GM18517 (cell line): ENCODE measurements around the gene CABP1.
"Not testable (repeated sequence)": the region's sequence is repeated elsewhere in the genome, so short reads cannot be mapped to it uniquely, and the experiment has no call there.

Source experiments
- ATAC-seq: cut with Tn5 transposase; IDR thresholded peaks from one replicate; pipeline ENCODE4 v1.9.1; 2021; ENCODE audit warnings: mild to moderate bottlenecking, moderate library complexity; ENCODE audit not compliant: unreplicated experiment

CABP1 gene

DNA sequence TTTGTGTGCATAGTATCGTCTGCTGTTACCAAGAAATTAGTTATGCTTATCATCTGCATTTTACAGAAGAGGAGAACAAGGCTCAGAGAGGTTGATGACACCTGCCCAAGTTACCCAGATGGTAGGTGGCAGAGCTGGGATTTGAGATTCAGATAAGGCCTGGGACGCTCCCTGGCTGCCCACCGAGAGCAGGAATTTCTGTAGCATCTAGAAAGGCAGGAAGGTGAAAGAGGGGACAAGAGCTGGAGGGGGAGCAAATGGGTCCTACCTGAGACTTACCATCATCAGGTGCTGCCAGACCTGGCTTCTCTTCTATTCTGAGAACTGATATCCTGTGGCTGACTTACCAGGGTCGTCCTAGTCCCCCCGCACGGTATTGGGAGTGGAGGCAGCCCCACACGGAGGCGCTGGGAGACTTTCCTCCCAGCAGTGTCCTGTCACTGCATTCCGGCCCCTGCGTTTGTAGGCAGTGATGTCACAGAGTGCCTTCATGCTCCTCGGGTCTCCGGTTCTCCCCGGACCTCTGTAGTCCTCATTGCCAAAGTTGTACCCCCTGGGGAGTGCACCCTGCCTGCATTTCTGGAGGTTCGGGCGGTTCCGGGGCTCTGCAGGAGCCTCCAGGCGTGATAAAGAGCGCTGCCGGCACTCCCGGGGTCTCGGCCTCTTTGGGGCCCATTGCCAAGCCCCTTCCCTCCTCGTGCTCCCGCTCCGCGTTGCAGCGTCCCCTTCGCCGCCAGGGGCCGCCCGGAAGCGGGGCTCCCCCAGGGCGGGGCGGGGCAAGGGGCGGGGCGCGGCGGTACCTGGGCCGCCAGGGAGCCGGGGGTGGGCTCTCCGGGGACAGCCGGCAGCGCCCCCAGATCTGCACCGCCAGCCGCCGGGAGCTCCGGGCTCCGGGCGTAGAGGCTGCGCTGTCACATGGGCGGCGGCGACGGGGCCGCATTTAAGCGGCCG, at the start of gene CABP1:
TSS of gene CABP1 (plus strand) at position 856 of the 951 bp plus-strand sequence. CDS start at position 916, 60 bp downstream.
- ATAC-seq, result peak; percentile 50

DNA sequence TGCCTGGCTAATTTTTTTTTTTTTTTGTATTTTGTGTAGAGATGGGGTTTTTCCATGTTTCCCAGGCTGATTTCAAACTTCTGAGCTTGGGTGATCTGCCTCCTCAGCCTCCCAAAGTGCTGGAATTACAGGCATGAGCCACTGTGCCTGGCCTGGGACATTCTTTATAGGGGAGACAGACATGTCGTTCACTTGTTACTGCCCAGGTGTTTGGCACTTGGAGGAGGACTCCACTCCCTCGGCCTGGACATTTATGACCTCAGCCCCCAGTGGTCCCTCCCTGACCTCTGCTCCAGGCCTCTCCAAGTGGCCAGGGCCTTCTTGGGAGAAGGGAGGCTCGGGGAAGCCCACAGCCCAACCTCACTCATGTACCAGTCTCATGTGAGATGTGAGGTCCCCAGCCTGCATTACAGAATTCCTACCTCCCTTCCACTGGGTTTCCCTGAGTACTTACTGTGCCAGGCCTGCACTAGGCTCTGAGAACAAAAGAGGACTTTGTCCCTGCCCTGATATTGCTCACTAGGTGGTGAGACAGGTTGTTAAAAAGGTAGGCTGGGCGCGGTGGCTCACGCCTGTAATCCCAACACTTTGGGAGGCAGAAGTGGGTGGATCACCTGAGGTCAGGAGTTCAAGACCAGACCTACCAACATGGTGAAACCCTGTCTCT, 49.6 kb upstream of the CABP1 start:
- no peak for ATAC-seq

DNA sequence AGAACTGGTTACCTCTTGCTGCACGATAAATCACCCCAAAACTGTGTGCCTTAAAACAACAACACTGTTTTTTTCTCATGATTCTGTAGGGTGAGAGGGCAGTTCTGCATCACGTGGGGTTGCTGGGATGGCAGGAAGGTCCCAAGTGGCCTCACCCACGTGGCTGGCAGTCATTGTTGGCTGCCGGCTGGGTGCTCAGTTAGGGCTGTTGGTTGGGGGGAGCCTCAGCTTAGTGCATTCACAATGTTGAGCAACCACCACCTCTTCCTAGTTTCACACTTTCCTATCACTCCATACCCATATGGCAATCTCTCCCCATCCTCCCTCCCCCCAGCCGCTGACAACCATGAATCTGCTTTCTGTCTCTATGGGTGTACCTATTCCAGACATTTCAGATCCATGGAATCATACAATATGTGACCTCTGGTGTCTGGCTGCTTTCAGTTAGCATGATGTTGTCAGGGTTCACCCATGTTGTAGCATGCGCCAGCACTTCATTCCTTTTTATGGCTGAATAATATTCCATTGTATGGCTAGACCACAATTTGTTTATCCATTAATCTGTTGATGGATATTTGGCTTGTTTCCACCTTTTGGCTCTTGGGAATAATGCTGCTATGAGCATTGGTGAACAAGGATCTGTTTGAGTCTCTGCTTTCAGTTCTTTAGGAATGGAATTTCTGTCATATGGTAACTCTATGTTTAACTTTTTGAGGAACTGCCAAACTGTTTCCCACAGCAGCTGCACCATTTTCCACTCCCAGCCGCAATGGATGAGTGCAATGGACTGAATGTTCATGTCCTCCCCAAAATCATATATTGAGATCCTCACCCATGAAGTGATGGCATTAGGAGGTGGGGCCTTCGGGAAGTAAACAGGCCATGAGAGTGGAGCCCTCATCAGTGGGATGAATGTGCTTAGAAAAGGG, 48.0 kb upstream of the CABP1 start:
- no peak for ATAC-seq

DNA sequence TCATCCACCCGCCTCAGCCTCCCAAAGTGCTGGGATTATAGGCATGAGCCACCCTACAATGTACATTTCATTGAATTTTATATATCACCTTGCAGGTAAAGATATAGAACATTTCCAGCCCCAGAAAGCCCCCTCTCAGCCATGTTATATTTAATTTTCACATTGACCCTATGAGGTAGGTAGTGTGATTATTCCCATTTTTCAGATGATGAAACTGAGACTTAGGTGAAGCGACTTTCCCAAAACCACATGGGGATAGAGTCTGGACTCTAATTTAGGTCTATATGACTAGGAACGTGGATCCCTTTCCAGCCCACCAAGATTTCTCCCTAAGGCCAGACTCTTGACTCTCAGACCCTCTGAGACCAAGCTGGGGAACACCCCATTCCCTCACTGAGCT, 43.5 kb upstream of the CABP1 start:
- ATAC-seq, result no peak

DNA sequence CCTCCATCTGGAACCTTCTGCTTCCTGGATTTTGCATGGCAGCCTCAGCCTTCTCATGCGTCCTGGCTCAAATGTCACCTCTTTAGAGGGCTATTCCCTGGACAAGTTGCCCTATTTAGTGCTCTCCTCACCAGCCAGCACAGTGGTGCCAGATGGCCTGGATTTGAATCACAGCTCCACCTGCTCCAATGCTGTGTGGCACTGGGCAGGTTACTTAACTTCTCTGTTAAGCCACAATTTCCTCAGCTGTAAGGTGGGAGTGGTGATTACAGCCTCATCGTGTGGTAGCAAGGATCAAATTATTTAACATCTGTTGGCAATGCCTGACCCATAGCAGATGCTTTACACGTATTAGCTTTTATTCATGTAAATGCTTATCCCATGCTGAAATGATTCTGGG, 42.6 kb upstream of the CABP1 start:
- no peak for ATAC-seq

DNA sequence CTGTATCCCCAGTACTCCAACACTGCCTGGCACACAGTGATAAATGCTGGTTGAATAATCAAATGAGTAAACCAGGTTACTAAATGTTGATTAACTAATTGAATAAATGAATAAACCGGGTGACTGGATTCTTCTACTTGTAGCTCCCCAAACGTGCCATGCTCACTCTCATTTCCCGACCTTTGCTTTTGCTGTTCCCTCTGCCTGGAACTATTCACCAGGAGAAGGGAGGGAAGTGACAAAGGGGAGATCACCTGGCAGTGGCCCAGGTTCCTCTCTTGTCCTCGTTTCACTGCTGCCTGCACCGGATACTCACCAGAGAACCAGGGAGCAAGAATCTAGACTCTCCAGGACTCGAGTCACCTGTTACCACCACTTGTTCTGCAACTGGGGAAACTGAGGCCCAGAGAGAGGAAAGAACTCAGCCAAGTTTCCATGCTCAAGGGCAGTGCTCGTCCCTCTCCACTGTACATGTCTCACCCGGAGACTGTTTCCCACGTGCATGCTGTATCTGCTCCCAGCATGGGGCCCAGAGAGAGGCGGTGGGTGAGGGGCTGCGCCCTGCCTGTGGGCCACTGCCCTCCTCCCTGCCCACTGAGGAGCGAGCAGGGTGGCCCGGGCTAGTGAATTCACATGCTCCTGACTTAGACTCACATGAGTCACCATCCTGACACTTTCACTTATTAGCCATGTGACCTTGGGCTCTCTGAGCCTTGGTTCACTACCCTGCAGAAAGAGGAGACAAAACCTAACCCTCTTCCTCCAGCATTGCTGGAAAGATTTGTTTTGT, 41.6 kb upstream of the CABP1 start:
- no peak for ATAC-seq

DNA sequence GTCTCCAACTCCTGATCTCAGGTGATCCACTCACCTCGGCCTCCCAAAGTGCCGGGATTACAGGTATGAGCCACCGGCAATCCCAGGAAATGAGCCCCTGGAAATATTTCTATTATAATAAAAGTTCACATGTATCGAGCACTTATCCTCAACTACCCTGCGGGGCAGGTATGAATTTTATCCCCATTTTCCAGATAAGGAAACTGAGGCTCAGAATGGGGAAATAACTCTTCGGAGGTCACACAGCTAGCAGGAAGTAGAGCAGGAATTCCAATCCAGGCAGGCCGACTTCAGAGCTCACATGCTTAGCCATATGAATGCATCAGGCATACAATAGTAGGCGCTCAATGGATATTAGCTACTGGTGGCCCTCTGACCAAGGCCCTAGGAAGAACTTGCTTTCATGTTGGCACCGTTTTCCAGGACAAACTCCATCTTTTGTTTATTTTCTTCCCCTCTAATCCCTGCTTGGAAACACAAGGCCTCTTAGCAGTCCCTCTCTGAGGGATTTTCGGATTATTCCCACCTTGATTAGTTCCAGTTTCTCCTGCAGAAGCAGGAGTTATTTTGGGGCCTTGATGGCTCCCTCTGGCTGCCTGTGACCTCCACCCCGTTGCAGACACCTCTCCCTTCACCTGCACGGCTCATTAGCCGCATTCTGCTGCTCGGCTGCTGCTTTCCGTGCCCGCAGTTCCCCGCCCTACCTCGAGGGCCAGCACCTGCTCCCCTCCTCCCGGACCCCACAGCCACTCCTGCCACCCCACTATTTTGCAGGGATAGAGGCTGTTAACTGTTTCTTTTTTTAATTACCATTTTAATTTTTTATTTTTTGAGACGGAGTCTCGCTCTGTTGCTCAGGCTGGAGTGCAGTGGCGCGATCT, 40.5 kb upstream of the CABP1 start:
- ATAC-seq, result no peak

DNA sequence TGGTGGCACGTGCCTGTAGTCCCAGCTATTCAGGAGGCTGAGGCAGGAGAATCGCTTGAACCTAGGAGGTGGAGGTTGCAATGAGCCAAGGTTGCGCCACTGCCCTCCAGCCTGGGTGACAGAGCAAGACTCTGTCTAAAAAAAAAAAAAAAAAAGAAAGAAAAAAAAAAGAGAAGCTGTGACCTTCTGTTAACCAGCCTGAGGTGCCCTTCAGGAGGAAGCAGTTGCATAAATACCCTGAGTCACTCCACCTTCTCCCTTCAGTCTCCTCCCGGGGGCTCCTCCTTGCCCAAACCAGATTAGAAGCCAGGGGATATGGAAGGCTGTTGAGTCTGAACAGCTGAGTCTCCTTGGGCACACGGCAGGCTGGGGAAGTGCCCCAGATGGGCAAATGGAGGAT, 38.0 kb upstream of the CABP1 start:
- ATAC-seq, result not testable (repeated sequence)

DNA sequence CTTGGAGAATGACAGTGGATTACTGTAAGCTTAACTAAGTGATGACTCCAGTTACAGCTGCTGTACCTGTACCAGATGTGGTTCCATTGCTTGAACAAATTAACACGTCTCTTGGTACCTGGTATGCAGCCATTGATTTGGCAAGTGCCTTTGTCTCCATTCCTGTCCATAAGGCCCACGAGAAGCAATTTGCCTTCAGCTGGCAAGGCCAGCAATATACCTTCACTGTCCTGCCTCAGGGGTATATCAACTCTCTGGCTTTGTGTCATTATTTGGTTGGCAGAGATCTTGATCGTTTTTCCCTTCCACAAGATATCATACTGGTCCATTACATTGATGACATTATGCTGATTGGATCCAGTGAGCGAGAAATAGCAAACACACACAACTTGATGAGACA, 29.9 kb upstream of the CABP1 start:
- no peak for ATAC-seq

DNA sequence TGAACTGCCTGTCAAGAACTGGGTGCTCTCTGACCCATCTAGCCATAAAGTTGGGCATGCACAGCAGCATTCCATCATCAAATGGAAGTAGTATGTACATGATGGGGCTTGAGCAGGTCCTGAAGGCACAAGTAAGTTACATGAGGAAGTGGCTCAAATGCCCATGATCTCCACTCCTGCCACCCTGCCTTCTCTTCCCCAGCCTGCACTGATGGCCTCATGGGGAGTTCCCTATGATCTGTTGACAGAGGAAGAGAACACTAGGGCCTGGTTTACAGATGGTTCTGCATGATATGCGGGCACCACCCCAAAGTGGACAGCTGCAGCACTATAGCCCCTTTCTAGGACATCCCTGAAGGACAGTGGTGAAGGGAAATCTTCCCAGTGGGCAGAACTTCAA, 28.9 kb upstream of the CABP1 start:
- ATAC-seq, result not testable (repeated sequence)

DNA sequence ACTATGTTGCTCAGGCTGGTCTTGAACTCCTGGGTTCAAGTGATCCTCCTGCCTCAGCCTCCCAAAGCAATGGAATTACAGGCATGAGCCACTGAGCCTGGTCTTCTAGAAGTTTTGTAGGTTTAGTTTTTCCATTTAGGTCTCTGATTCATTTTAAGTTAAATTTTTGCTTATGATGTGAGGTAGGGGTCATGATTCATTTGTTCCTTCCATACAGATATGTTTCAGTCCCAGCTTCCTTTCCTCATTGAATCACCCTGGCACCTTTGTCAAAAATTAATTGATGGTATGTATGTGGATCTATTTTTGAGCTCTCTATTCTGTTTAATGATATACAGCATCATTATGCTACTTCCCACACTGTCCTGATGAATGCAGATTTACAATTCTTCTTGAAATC, 25.6 kb upstream of the CABP1 start:
- ATAC-seq, result no peak

DNA sequence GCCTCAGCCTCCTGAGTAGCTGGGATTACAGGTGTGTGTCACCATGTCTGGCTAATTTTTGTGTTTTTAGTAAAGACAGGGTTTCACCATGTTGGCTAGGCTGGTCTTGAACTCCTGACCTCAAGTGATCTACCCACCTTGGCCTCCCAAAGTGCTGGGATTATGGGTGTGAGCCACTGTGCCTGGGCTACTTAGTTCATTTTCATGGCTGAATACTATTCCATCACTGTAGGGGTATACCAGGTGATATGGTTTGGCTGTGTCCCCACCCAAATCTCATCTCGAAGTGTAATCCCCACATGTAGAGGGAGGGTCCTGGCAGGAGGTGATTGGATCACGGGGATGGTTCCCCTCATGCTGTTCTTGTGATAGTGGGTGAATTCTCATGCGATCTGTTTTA, 23.2 kb upstream of the CABP1 start:
- not testable (repeated sequence) for ATAC-seq

DNA sequence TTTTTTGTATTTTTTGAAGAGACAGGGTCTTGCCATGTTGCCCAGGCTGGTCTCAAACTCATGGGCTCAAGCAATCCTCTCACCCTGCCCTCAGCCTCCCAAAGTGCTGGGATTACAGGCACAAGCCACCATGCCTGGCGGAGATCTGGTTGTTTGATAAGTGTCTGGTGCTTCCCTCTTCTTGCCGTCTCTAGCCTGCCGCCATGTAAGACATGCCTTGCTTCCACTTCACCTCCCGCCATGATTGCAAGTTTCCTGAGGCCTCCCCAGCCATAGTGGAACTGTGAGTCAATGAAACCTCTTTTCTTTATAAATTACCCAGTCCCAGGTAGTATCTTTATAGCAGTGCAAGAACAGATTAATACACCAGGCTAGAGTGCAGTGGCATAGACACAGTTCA, 22.7 kb upstream of the CABP1 start:
- ATAC-seq, result not testable (repeated sequence)

DNA sequence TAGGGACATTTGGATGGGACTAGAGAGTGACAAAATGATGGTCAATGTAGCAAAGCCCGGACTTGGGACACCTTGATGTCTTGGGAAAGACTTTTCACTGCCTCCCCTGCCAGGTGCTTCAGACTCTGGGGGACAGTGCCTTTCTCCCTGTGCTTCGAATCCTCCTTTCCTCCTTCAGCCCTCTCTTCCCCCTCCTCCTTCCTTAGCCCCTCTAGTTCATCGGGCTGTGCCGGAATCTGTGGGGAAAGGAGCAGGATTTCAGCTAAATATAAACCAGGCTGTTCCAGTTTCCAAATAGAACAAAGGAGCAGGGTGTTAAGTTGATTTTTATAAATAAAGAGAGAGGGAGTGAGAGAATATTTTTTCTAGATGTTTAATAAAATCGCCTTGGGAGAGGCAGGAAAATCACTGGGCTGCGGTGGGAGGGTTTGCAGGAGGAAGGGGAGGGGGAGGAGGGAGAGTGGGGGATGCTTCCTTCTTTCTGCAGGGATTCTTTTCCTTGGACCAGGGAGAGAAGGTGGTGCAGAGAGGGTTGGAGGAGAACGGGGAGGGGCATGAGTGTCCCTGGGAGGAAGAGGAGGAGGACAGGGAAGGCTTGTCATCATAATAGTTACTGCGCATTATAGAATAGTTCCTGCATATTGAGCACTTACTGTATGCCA, 21.3 kb upstream of the CABP1 start:
- no peak for ATAC-seq

DNA sequence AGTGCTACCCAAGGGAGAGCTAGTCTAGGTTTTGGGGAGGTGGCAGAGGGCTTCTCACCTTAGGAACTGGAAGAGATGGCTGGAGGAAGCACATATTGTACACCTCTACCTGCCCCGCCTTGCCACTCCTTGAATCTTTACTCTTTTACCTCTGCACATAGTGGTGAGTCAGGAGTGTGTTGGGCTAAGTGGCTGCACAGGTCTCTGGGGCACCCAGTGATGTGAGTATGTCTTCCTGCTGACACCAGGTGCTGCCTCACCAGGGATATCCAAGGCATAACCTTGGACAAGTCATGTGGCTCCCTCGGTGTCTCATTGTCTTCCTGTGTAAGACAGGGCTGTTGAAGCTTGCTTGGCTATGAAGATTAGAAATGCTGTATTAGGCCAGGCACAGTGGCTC, 19.8 kb upstream of the CABP1 start:
- no peak for ATAC-seq

DNA sequence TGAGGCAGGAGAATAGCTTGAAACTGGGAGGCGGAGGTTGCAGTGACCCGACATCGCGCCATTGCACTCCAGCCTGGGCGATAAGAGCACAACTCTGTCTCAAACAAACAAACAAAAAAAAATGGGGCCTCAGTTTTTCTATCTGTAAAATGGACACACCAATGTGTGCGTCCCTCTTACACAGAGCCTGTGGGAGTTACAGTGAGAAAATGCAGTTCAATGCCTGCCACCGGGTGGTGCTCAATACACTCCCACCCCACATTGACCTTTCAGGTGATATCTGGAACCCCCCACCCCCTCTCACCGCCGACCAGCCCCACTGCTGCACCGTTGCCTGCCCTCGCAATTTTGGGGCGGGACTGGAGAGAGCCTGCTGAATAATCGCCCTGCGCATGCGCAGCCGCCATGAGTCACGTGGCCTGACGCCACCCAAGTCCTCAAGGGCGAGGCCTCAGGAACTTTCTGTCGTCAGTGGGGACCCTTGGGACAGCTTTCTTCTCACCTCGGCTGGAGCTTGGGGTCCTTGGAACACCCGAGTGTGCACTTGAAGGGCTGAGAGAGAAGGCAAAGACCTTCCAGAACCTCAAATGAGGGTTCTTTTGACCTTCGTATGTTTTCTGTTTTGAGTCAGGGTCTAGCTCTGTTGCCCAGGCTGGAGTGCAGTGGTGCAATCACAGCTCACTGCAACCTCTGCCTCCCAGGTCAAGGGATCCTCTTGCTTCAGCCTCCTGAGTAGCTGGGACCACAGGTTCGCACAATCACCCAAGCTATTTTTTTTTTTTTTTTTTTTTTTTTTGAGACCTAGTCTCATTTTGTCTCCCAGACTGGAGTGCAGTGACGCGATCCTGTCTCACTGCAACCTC, 14.6 kb upstream of the CABP1 start:
- ATAC-seq, result no peak

DNA sequence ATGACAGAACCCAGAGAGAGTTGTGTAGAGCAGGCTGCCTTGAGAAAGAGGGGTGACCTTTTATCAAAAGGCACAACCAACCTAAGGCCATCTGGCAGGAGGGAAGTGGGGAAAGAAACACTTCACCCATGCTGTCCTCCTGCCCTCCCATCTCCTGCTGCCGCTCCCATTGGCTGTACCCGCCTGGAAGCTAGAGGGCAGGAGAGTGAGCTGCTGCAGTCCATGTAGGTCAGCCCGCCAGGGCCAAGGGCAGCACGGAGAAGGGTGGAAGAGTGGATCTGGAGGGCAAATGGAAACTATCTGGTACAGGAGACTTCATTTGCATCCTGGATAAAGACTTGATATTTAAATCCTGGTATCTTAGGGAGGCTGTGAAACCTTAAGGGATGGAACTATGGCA, 11.5 kb upstream of the CABP1 start:
- ATAC-seq, result no peak
